EL (cell line): Measurements from ENCODE around the gene TEX52.
A peak's percentile ranks its signal among the peaks of the same experiment; 100 is the strongest.
"Not testable (repeated sequence)": the region's sequence is repeated elsewhere in the genome, so short reads cannot be mapped to it uniquely, and the experiment has no call there.

Source experiments
- DNase-seq: peaks from one replicate; pipeline ENCODE4 v3.0.0-alpha.2; 2016

Gene TEX52

GRCh38 chr12:2863402-2863801 lies 6.6 kb upstream of the TEX52 start:
- not testable (repeated sequence) for DNase-seq

GRCh38 chr12:2862876-2863275 lies 6.0 kb upstream of the TEX52 start:
- DNase-seq, result no peak

- DNase-seq, result no peak
Observed at GRCh38 chr12:2860170-2860569, 3.3 kb upstream of the TEX52 start.

GRCh38 chr12:2858944-2859421 lies 2.1 kb upstream of the TEX52 start:
- no peak for DNase-seq

GRCh38 chr12:2858334-2858733 lies 1.5 kb upstream of the TEX52 start:
- DNase-seq, result no peak

GRCh38 chr12:2857576-2857975 lies 737 bp upstream of the TEX52 start:
- no peak for DNase-seq

GRCh38 chr12:2856051-2856450 lies 788 bp downstream of the TEX52 start:
- DNase-seq, result no peak

GRCh38 chr12:2855546-2855945 lies 1.3 kb downstream of the TEX52 start:
- no peak for DNase-seq

- no peak for DNase-seq
Observed at GRCh38 chr12:2854669-2855453, 2.0 kb downstream of the TEX52 start.

- peak; percentile 82 for DNase-seq
Observed at GRCh38 chr12:2853626-2854025, 3.2 kb downstream of the TEX52 start.

- DNase-seq, result no peak
Observed at GRCh38 chr12:2851931-2852330, 4.9 kb downstream of the TEX52 start.

- peak; percentile 79 for DNase-seq
Observed at GRCh38 chr12:2845280-2845679, 11.6 kb downstream of the TEX52 start.

- DNase-seq, result peak; percentile 29
Observed at GRCh38 chr12:2844786-2845185, 12.1 kb downstream of the TEX52 start.

GRCh38 chr12:2842948-2843347 lies 13.9 kb downstream of the TEX52 start:
- DNase-seq, result no peak

- DNase-seq, result no peak
Observed at GRCh38 chr12:2841056-2841650, 15.7 kb downstream of the TEX52 start.

GRCh38 chr12:2836574-2836973 lies 20.3 kb downstream of the TEX52 start:
- no peak for DNase-seq

- DNase-seq, result no peak
Observed at GRCh38 chr12:2835691-2836403, 21.0 kb downstream of the TEX52 start.

GRCh38 chr12:2834581-2835491 lies 22.0 kb downstream of the TEX52 start, which contains the start of gene NRIP2:
TSS of gene NRIP2 (minus strand) at chr12:2835035. CDS start at chr12:2834983, 52 bp downstream.
- DNase-seq, result no peak

GRCh38 chr12:2833810-2834209 lies 23.0 kb downstream of the TEX52 start:
- DNase-seq, result no peak

GRCh38 chr12:2833327-2833726 lies 23.5 kb downstream of the TEX52 start:
- no peak for DNase-seq

GRCh38 chr12:2832550-2833127 lies 24.2 kb downstream of the TEX52 start:
- no peak for DNase-seq

GRCh38 chr12:2829275-2829674 lies 27.6 kb downstream of the TEX52 start:
- no peak for DNase-seq
